DND-41 (cell line): ENCODE results near the gene NTSR1.

Experiments used
- ATAC-seq: fragments of 200-7000 bp; cut with Tn5 transposase; 3 replicates; pipeline ENCODE4 v1.9.1; 2021; ENCODE audit warnings: low read depth; ENCODE audit not compliant: insufficient read depth
- DNase-seq: peaks from one replicate; pipeline ENCODE4 v3.0.0-alpha.2; 2020
- H2AFZ ChIP-seq: 2 replicates; pipeline ENCODE4 v1.6.0; 2012; ENCODE audit warnings: low read depth, low read length
- H3K27ac ChIP-seq: 2 replicates; pipeline ENCODE4 v1.5.1; 2012; ENCODE audit warnings: low read length, inconsistent platforms
- H3K27me3 ChIP-seq: fragments of 200-600 bp; sonication (generic); 2 replicates; pipeline ENCODE4 v1.6.0; 2012; ENCODE audit warnings: low read length, mild to moderate bottlenecking, inconsistent platforms; ENCODE audit not compliant: insufficient read depth, poor library complexity
- H3K36me3 ChIP-seq: 2 replicates; pipeline ENCODE4 v1.5.1; 2012; ENCODE audit warnings: low read length, inconsistent platforms; ENCODE audit not compliant: insufficient read depth
- H3K4me1 ChIP-seq: 2 replicates; pipeline ENCODE4 v1.5.1; 2012; ENCODE audit warnings: mild to moderate bottlenecking, low read length; ENCODE audit not compliant: insufficient read depth
- H3K4me2 ChIP-seq: 2 replicates; pipeline ENCODE4 v1.6.0; 2012; ENCODE audit warnings: mild to moderate bottlenecking, moderate library complexity, low read length, inconsistent platforms; ENCODE audit not compliant: insufficient read depth
- H3K4me3 ChIP-seq, 2 experiments: fragments of 200-600 bp in 1 of 2; shearing (Covaris generic) in 1 of 2; 2 replicates each; pipeline ENCODE4 v1.5.1; 2012 to 2016; ENCODE audit warnings: inconsistent platforms in 2 of 2, low read length in 2 of 2, mild to moderate bottlenecking in 2 of 2, low read depth in 1 of 2, moderate library complexity in 1 of 2
- H3K79me2 ChIP-seq: 2 replicates; pipeline ENCODE4 v1.6.0; 2012; ENCODE audit warnings: low read length, inconsistent platforms; ENCODE audit not compliant: insufficient read depth
- H3K9ac ChIP-seq: 2 replicates; pipeline ENCODE4 v1.6.0; 2012; ENCODE audit warnings: low read depth, mild to moderate bottlenecking, inconsistent platforms, low read length, moderate library complexity
- H3K9me3 ChIP-seq: 2 replicates; pipeline ENCODE4 v1.5.1; 2012; ENCODE audit warnings: low read length, moderate library complexity, mild to moderate bottlenecking, inconsistent platforms; ENCODE audit not compliant: insufficient read depth, severe bottlenecking
- H4K20me1 ChIP-seq: 2 replicates; pipeline ENCODE4 v1.6.0; 2012; ENCODE audit warnings: low read length; ENCODE audit not compliant: insufficient read depth
- EZH2 ChIP-seq: IDR thresholded peaks from 3 replicates; pipeline ENCODE4 v1.6.1; 2012; ENCODE audit warnings: borderline replicate concordance, low read depth, mild to moderate bottlenecking, moderate library complexity, low read length, inconsistent platforms; ENCODE audit not compliant: severe bottlenecking
- TF ChIP-seq, protein P1 (sequence below): IDR thresholded peaks from 2 replicates; pipeline ENCODE4 v1.5.1; 2012; ENCODE audit warnings: borderline replicate concordance, low read length, moderate library complexity, mild to moderate bottlenecking; ENCODE audit not compliant: poor library complexity, severe bottlenecking; ENCODE audit errors: extremely low read depth

NTSR1 gene

DNA sequence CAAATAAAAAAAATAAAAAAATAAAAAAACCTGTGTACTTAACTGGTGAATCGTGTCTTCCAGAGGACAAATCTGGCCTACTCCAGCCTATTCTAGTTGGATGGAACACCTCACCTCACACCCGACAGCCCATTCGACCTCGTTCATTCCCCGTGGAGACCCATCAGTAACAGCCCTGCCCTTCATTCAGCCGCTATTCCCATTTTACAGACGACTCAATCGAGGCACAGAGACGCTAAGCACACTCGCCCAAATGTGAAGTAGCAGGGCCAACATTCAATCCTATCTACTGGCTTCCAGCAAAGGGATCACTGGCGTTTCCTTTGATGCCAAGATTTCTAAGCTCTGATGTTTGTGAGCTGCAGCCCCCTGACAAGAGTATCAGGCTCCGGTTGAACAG is 1.8 kb upstream of the NTSR1 start:
- ATAC-seq (no peak), DNase-seq (no peak)
- no peak overlapping the region for H2AFZ ChIP-seq
- H3K9me3 ChIP-seq = no peaks in the 10 kb centered on the region
- no peak overlapping the region for H3K4me3 ChIP-seq
- no peak overlapping the region for H3K4me2 ChIP-seq
- no peak overlapping the region for H3K27ac ChIP-seq
- no peaks in the 10 kb centered on the region for H3K79me2 ChIP-seq
- H3K9ac ChIP-seq = no peak overlapping the region
- H4K20me1 ChIP-seq = peaks cover 25% of the 10 kb centered on the region; the same call in 1 of the 2 replicates
- H3K36me3 ChIP-seq = no peaks in the 10 kb centered on the region
- H3K27me3 ChIP-seq = peaks cover 8% of the 10 kb centered on the region
- H3K4me1 ChIP-seq = no peaks in the 10 kb centered on the region
- no peak for TF ChIP-seq EZH2
- TF ChIP-seq, protein P1, sequence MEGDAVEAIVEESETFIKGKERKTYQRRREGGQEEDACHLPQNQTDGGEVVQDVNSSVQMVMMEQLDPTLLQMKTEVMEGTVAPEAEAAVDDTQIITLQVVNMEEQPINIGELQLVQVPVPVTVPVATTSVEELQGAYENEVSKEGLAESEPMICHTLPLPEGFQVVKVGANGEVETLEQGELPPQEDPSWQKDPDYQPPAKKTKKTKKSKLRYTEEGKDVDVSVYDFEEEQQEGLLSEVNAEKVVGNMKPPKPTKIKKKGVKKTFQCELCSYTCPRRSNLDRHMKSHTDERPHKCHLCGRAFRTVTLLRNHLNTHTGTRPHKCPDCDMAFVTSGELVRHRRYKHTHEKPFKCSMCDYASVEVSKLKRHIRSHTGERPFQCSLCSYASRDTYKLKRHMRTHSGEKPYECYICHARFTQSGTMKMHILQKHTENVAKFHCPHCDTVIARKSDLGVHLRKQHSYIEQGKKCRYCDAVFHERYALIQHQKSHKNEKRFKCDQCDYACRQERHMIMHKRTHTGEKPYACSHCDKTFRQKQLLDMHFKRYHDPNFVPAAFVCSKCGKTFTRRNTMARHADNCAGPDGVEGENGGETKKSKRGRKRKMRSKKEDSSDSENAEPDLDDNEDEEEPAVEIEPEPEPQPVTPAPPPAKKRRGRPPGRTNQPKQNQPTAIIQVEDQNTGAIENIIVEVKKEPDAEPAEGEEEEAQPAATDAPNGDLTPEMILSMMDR = no peak

DNA sequence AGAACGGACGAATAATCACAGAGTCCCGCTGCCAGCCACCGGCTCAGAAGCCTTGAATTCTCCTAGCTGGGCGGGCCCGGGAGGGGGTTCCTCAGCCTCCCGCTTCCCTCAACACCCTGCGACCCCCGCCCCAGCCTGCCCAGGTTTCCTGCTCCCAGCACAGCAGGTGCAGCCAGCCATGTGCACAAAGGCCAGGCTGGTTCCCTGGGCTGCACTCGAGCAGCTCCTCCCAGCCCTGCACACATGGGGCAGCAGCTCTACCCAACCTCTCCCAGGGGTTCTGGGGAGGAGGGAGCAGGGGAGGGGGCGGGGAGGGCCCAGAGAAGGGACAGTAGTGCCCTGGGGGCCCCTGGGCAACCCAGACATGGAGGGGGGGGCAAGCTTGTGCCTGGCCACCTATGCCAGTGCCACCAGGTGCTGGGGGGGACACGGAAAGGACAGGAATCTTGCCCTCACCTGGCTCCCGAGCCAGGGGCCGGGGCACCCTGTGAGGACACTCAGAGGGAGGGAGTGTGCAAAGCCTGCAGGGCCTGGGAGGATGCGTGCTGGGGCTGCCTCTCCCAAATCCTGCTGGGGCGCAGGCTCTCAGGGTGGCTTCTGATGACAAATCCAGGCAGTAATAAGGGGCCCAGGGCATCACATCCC is 1.2 kb upstream of the NTSR1 start:
- H3K4me3 ChIP-seq = no peak overlapping the region
- no peak for TF ChIP-seq EZH2
- TF ChIP-seq, protein P1 = no peak
- peaks cover 8% of the 10 kb centered on the region for H3K27me3 ChIP-seq
- H3K4me1 ChIP-seq = no peaks in the 10 kb centered on the region
- DNase-seq = no peak
- H2AFZ ChIP-seq = no peak overlapping the region
- H3K79me2 ChIP-seq = no peaks in the 10 kb centered on the region
- no peak overlapping the region for H3K4me2 ChIP-seq
- peaks cover 25% of the 10 kb centered on the region; the same call in 1 of the 2 replicates for H4K20me1 ChIP-seq
- H3K36me3 ChIP-seq = no peaks in the 10 kb centered on the region
- H3K27ac ChIP-seq = no peak overlapping the region
- H3K9me3 ChIP-seq = no peaks in the 10 kb centered on the region
- ATAC-seq = no peak
- H3K9ac ChIP-seq = no peak overlapping the region

DNA sequence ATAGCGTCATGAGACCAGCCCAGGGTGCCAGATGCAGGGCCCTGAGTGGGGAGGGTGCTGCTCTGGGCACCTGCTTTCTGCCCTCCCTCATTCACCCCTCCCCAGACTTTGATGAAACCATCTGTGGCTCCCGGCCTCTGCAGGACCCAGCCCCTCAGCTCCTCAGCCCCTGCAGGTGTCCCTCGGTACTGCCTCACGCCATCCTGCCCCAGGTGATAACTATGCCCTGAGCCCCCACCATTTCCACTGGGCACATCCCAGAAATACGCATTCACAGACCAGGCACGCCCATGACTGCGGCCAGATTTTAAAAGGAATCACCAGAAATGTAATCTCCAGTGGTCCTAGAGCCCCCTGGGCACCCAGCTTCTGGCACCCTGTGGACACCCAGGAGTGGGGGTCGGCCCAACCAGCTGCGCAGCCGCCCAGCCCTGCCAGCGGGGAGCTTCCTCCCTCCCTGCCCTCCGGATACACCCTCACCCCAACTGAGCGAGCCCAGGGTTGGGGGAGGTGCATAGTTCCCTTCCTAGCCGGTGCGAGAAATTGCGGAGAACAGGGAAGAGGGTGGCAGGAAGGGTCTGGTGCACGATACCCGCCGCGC is 615 bp upstream of the NTSR1 start:
- peaks cover 5% of the 10 kb centered on the region for H3K27me3 ChIP-seq
- H3K36me3 ChIP-seq = no peaks in the 10 kb centered on the region
- peak; percentile 81 for ATAC-seq
- peaks cover 21% of the 10 kb centered on the region; the same call in 1 of the 2 replicates for H4K20me1 ChIP-seq
- no peaks in the 10 kb centered on the region for H3K79me2 ChIP-seq
- no peak overlapping the region for H2AFZ ChIP-seq
- no peak for TF ChIP-seq EZH2
- TF ChIP-seq, protein P1 = peak; percentile 47
- no peak overlapping the region for H3K9ac ChIP-seq
- no peak overlapping the region for H3K4me2 ChIP-seq
- no peak overlapping the region for H3K27ac ChIP-seq
- no peak overlapping the region for H3K4me3 ChIP-seq
- peak; percentile 43 for DNase-seq
- H3K9me3 ChIP-seq = no peaks in the 10 kb centered on the region
- H3K4me1 ChIP-seq = no peaks in the 10 kb centered on the region
